Epithelial cell of esophagus (primary cell): ENCODE measurements around the gene NEAT1.

Experiments
- DNase-seq: peaks from one replicate; pipeline ENCODE4 v3.0.0; 2010; ENCODE audit warnings: low read depth
- H3K4me3 ChIP-seq: 2 replicates; pipeline ENCODE4 v1.5.1; 2011; ENCODE audit warnings: mild to moderate bottlenecking, low read length, control low read depth
- TF ChIP-seq, protein P1 (sequence below): IDR thresholded peaks from 2 replicates; pipeline ENCODE4 v1.5.1; 2011; ENCODE audit warnings: low read depth, mild to moderate bottlenecking, low read length, control low read depth, inconsistent platforms; ENCODE audit not compliant: insufficient read depth; ENCODE audit errors: missing control alignments

NEAT1 gene

DNA sequence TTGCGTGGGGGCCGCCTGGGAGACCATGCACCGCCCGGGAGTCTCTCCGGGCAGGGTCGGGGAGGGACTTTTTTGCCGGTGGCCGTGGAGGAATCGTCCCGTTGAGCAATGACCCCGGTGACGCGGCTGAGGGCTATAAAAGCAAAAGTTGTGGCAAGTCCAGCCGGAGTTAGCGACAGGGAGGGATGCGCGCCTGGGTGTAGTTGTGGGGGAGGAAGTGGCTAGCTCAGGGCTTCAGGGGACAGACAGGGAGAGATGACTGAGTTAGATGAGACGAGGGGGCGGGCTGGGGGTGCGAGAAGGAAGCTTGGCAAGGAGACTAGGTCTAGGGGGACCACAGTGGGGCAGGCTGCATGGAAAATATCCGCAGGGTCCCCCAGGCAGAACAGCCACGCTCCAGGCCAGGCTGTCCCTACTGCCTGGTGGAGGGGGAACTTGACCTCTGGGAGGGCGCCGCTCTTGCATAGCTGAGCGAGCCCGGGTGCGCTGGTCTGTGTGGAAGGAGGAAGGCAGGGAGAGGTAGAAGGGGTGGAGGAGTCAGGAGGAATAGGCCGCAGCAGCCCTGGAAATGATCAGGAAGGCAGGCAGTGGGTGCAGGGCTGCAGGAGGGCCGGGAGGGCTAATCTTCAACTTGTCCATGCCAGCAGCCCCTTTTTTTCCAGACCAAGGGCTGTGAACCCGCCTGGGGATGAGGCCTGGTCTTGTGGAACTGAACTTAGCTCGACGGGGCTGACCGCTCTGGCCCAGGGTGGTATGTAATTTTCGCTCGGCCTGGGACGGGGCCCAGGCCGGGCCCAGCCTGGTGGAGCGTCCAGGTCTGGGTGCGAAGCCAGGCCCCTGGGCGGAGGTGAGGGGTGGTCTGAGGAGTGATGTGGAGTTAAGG lies at the start of gene NEAT1:
TSS of gene NEAT1 (plus strand) at position 166 of the 883 bp plus-strand sequence.
- TF ChIP-seq, protein P1, sequence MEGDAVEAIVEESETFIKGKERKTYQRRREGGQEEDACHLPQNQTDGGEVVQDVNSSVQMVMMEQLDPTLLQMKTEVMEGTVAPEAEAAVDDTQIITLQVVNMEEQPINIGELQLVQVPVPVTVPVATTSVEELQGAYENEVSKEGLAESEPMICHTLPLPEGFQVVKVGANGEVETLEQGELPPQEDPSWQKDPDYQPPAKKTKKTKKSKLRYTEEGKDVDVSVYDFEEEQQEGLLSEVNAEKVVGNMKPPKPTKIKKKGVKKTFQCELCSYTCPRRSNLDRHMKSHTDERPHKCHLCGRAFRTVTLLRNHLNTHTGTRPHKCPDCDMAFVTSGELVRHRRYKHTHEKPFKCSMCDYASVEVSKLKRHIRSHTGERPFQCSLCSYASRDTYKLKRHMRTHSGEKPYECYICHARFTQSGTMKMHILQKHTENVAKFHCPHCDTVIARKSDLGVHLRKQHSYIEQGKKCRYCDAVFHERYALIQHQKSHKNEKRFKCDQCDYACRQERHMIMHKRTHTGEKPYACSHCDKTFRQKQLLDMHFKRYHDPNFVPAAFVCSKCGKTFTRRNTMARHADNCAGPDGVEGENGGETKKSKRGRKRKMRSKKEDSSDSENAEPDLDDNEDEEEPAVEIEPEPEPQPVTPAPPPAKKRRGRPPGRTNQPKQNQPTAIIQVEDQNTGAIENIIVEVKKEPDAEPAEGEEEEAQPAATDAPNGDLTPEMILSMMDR, result no peak
- peak; percentile 84 for DNase-seq
- peak within 1 kb of the TSS; percentile 97 for H3K4me3 ChIP-seq

DNA sequence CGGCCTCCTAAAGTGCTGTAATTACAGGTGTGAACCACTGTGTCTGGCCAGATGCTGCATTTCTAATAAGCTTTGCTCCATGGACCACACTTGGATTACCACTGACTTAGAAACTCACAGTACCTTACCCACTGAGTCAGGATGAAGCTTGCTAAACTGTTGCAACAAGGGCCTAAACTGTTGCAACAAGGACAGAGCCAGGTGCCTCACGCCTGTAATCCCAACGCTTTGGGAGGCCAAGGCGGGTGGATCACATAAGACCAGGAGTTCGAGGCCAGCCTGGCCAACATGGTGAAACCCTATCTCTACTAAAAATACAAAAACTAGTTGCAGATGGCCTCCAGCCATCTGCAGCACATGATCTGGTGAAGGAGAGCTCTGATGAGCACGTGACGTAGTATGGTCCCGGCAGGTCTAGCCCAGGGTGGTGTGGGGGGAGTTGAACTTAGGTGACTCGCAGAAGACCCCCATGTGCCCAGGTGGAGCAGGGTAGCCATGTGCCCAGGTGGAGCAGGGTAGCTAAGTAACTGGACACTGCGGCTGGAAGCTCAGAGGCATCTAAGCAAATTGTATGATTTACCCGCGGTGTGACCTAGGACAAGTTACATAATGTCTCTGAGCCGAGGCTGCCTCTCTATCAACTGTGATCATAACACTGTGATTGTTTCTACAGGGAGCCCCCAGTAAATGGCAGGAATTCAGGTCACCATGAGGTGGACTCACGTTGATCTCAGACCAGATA lies 48.6 kb upstream of the NEAT1 start:
- no peak overlapping the region for H3K4me3 ChIP-seq
- DNase-seq, result peak; percentile 43
- TF ChIP-seq, protein P1, result no peak

DNA sequence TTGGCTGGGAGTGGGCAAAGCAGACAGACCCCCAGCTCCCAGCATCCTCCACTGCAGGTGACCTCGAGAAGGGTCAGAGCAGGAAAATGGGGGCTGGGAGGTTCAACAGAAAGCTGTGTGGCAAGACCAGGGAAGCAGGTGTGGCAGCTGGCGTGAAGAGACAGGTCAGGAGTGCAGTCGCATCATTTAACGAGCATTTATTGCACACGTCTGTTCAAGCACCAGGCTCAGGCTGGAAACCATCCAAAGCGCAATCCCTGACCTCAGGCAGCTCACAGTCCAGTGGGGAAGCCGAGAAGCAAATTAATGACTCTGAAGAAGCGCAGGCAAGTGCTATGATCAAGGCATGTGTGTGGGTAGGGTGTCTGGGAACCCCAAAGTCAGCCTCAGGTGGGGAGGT lies 47.6 kb upstream of the NEAT1 start:
- DNase-seq, result peak; percentile 67
- H3K4me3 ChIP-seq, result no peak overlapping the region
- TF ChIP-seq, protein P1, result no peak

DNA sequence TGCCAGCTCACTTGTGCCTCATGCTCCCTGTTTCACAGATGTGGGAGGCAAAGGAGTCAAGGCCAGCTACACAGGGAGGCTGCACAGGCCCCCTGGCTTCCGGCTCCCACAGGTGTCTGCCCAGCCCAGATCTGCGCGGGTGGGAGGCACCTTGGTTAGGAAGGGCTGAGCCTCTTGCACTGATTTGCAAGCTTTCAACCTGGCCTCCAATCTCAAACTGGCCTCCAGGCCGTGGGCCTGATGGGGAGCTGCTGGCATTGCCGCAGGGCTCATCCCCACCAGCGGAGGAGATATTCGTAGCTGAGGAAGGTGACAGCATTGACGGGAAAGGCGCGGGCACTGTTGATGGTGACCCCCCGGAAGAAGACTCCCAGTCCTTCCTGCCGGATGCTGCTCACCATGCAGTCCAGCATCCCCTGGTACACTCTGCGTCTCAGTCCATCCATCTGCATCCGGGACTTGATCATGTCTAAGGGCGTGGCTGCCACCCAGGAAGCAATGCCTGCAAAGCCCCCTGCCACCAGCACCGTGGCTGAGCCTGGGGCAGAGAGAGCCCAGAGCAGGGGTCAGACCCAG lies 46.4 kb upstream of the NEAT1 start:
- TF ChIP-seq, protein P1, result no peak
- H3K4me3 ChIP-seq, result no peak overlapping the region
- no peak for DNase-seq

DNA sequence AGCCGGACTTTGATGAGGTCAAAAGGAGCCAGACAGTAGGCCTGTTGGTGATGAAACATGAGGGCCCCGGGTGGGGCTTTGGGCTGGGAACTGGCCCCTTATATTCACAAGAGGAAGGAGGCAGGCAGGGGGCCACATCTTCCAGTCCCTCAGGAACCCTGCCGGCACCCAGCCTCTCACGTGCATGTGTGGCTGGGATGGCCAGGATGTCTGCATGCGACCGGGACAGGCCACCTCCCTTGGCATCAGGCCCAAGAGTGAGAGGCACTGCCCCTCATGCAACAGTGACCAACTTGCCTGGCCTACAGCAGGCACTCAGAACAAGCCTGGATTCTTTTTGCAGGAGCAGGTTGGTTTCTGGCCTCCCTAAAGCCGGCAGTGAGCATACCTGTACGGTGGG lies 45.6 kb upstream of the NEAT1 start:
- TF ChIP-seq, protein P1, result no peak
- no peak for DNase-seq
- H3K4me3 ChIP-seq, result no peak overlapping the region

DNA sequence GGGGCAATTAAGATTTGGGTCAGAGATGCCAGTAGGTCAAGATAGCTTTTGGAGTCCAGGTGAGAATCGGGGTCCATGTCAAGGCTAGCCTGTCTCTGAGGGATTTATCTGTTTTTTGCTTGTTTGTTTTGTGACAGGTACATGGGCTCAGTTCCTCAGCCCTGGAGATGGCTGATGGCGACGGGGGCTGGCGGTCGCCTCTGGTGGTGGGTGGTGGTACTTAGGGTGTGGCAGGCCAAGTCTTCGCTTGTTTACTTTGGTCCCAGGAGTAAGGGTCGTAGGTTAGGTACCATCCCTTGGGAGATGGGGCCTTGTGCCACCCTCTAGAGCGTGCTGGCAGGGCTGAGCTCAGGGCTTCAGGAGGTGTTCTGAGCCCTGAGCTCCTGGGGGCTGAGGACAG lies 44.8 kb upstream of the NEAT1 start:
- TF ChIP-seq, protein P1, result no peak
- DNase-seq, result no peak

More for the DNA sequence above, 44.8 kb upstream of the NEAT1 start:
- no peak overlapping the region for H3K4me3 ChIP-seq
